ENCODE data around the gene TPST2.

- TF ChIP-seq CTCF (IDR thresholded peaks at IDR 0.05; ENCODE audit: low read depth, low read length, poor library complexity, severe bottlenecking) (no peak), EZH2phosphoT487 (IDR thresholded peaks at IDR 0.05; ENCODE audit: borderline replicate concordance, low read length) (no peak)
These were observed 31.6 kb downstream of the TPST2 start for GRCh38 chr22:26558248-26558895.
